Gastroesophageal sphincter (tissue), 4 donors: ENCODE results near the gene ADAMTS14. TPM values are rescaled to one million over a fixed set of nuclear protein-coding genes. Genes with fewer than 3 reads are reported as not detected.

Source experiments
- ATAC-seq: fragments of 150-250 bp; one replicate; pipeline ENCODE4 v1.9.1; 2016; ENCODE audit warnings: mild to moderate bottlenecking, moderate library complexity
- H3K27ac ChIP-seq, 4 donors: fragments of 200-600 bp; sonication (generic) in 3 of 4; 1 replicate in 3 of 4; 2 replicates in 1 of 4; pipeline ENCODE4 v1.5.1; 2016 to 2019
- H3K27me3 ChIP-seq: fragments of 200-600 bp; sonication (generic); one replicate; pipeline ENCODE4 v1.5.1; 2019
- H3K36me3 ChIP-seq, 2 donors: fragments of 200-600 bp; sonication (generic); one replicate each; pipeline ENCODE4 v1.5.1; 2019; ENCODE audit warnings: control low read depth in 1 of 2
- H3K4me1 ChIP-seq, 3 donors: fragments of 200-600 bp; sonication (generic); 1 replicate in 2 of 3; 2 replicates in 1 of 3; pipeline ENCODE4 v1.5.1; 2016 to 2019; ENCODE audit warnings: control low read depth in 2 of 3
- H3K4me3 ChIP-seq, 2 donors: fragments of 200-600 bp; sonication (generic); one replicate each; pipeline ENCODE4 v1.5.1; 2019; ENCODE audit warnings: mild to moderate bottlenecking in 1 of 2, moderate library complexity in 1 of 2
- H3K9me3 ChIP-seq, 3 donors: fragments of 200-600 bp; sonication (generic); one replicate each; pipeline ENCODE4 v1.5.1; 2017 to 2019; ENCODE audit warnings: control low read depth in 2 of 3
- EP300 ChIP-seq: sonication (generic); formaldehyde crosslinking; IDR thresholded peaks from one replicate; pipeline ENCODE4 v1.6.1; 2017; ENCODE audit warnings: antibody characterized with exemption, mild to moderate bottlenecking
- POLR2A ChIP-seq, 2 donors: fragments of 450-650 bp; IDR thresholded peaks; one replicate each; pipeline ENCODE4 v1.6.1; 2017; ENCODE audit warnings: antibody characterized with exemption in 2 of 2, mild to moderate bottlenecking in 2 of 2, moderate library complexity in 1 of 2
- POLR2AphosphoS5 ChIP-seq: sonication (generic); formaldehyde crosslinking; IDR thresholded peaks from one replicate; pipeline ENCODE4 v1.6.1; 2017; ENCODE audit warnings: antibody characterized with exemption
- WGBS, 2 donors: methylation state at CpG; one replicate each; pipeline ENCODE4 v1.1.5; 2018; ENCODE audit warnings: low coverage in 1 of 2; 5-methylcytosine and 5-hydroxymethylcytosine counted together
- total RNA-seq, 4 donors: library from RNA; depleted of rRNA; stranded (reverse); fragments of >200 nt; gene quantifications; one replicate each; pipeline ENCODE4 v1.1.0, GENCODE V29; 2016
- TF ChIP-seq, protein P1 (sequence below), 4 experiments: fragments of 200-600 bp in 2 of 4; fragments of 450-650 bp in 2 of 4; sonication (generic) in 1 of 4; IDR thresholded peaks; one replicate each; pipeline ENCODE4 v1.5.1; 2017 to 2019; ENCODE audit warnings: antibody characterized with exemption in 4 of 4, mild to moderate bottlenecking in 2 of 4, moderate library complexity in 2 of 4

The ADAMTS14 gene
- total RNA-seq, 4 donors from 2014 or later, result 0.04 to 0.27 TPM; not detected in 2

DNA sequence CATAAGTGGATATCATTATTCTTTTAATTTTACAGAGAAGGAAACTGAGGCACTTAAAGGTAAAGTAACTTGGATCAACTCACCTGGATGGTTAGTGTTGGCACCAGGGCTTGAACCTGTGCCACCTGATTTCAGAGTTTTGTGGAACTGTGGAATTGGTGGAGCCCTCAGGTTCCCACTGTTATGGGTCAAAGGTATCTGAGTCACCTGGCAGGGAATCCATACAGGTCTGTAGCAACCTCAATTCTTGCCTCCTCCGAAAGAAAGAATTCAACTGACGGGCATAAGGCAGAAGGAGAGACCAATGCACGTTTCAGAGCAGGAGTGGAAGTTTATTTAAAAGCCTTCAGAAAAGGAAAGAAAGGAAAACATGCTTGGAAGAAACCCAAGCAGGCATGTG lies 25.2 kb upstream of the ADAMTS14 start:
- H3K9me3 ChIP-seq, result no peaks in the 10 kb centered on the region

GRCh38 chr10:70648427-70648826 lies 23.9 kb upstream of the ADAMTS14 start:
- 92% methylated on average over 2 of the region's 3 CpGs; no CpG with 5 or more reads in 1 of the 2 donors for WGBS, 2 donors

More for the DNA sequence above, 25.2 kb upstream of the ADAMTS14 start:
- 93% methylated on average over 2 of the region's 3 CpGs; no CpG with 5 or more reads in 1 of the 2 donors for WGBS, 2 donors
- no peaks in the 10 kb centered on the region for H3K27me3 ChIP-seq
- no peak for TF ChIP-seq POLR2AphosphoS5
- H3K36me3 ChIP-seq, result no peaks in the 10 kb centered on the region
- no peak overlapping the region for H3K4me3 ChIP-seq
- no peak overlapping the region for H3K27ac ChIP-seq
- no peak for ATAC-seq
- H3K4me1 ChIP-seq, result no peaks in the 10 kb centered on the region

DNA sequence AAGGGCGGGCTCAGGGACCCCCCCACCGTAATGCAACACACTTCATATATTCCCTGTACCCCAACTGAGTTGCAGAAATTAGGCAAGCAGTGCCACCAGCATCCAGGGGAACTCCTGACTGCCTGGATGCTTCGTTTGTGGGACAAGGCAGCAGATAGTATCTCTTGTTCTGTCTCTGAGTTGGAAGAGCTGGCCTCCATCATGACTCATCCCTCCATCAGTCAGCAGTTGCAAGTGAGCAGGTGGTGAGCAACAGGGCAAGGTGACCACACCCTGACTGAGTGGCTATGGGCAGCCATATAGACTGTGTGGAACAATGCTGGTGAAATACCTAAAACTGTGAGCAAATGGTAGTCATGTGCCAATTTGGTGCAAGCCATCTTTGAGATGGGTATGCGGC lies 22.8 kb upstream of the ADAMTS14 start:
- no peak for ATAC-seq
- WGBS, 2 donors, result 78 to 85% methylated on average over 1 to 3 of the region's 4 CpGs
- no peaks in the 10 kb centered on the region for H3K9me3 ChIP-seq
- no peak overlapping the region for H3K27ac ChIP-seq
- H3K4me1 ChIP-seq, result peaks cover 0 to 11% (median 0%) of the 10 kb centered on the region in 3 donors
- H3K36me3 ChIP-seq, result no peaks in the 10 kb centered on the region
- TF ChIP-seq POLR2AphosphoS5, result no peak
- TF ChIP-seq EP300, result no peak
- TF ChIP-seq, protein P1, sequence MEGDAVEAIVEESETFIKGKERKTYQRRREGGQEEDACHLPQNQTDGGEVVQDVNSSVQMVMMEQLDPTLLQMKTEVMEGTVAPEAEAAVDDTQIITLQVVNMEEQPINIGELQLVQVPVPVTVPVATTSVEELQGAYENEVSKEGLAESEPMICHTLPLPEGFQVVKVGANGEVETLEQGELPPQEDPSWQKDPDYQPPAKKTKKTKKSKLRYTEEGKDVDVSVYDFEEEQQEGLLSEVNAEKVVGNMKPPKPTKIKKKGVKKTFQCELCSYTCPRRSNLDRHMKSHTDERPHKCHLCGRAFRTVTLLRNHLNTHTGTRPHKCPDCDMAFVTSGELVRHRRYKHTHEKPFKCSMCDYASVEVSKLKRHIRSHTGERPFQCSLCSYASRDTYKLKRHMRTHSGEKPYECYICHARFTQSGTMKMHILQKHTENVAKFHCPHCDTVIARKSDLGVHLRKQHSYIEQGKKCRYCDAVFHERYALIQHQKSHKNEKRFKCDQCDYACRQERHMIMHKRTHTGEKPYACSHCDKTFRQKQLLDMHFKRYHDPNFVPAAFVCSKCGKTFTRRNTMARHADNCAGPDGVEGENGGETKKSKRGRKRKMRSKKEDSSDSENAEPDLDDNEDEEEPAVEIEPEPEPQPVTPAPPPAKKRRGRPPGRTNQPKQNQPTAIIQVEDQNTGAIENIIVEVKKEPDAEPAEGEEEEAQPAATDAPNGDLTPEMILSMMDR (IDR thresholded peaks at IDR 0.05), result no peak
- TF ChIP-seq POLR2A (IDR thresholded peaks at IDR 0.05), result no peak
- H3K4me3 ChIP-seq, result no peak overlapping the region
- no peaks in the 10 kb centered on the region for H3K27me3 ChIP-seq

More at GRCh38 chr10:70648427-70648826, 23.9 kb upstream of the ADAMTS14 start:
- no peaks in the 10 kb centered on the region for H3K27me3 ChIP-seq
- H3K4me1 ChIP-seq, result peaks cover 0 to 7% (median 0%) of the 10 kb centered on the region in 3 donors
- TF ChIP-seq, protein P1 (IDR thresholded peaks at IDR 0.05), result no peak
- TF ChIP-seq EP300 (no peak), POLR2AphosphoS5 (no peak), POLR2A (IDR thresholded peaks at IDR 0.05) (no peak)
- no peaks in the 10 kb centered on the region for H3K9me3 ChIP-seq
- no peak overlapping the region for H3K4me3 ChIP-seq
- ATAC-seq, result no peak
- no peaks in the 10 kb centered on the region for H3K36me3 ChIP-seq
- no peak overlapping the region for H3K27ac ChIP-seq

- Histone ChIP-seq H3K4me3 (no peak overlapping the region), H3K27ac (no peak overlapping the region), H3K4me1 (peaks cover 0 to 11% (median 0%) of the 10 kb centered on the region in 3 donors), H3K27me3 (no peaks in the 10 kb centered on the region), H3K9me3 (no peaks in the 10 kb centered on the region), H3K36me3 (no peaks in the 10 kb centered on the region)
- WGBS, 2 donors, result 100% methylated on average over 1 to 2 of the region's 3 CpGs
- ATAC-seq, result no peak
- TF ChIP-seq POLR2AphosphoS5, result no peak
- no peak for TF ChIP-seq POLR2A (IDR thresholded peaks at IDR 0.05)
- TF ChIP-seq, protein P1 (IDR thresholded peaks at IDR 0.05), result no peak
- no peak for TF ChIP-seq EP300
Measured at GRCh38 chr10:70650104-70650503, 22.2 kb upstream of the ADAMTS14 start.

DNA sequence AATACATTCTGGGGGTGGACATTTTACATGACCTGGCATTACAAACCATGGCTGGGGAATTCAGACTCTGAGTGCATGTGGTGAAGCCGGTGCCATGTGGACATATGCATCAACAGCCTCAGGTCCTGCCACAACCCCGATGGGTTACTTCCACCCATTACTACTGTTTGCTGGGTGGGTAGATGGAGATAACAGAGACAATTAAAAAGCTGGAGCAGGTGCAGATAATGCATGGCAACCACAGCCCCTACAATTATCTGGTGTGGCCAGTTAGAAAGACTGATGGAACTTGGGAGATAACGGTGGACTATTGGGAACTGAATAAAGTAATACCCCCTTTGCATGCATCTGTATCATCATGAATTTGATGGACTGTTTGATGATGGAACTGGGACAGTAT lies 21.6 kb upstream of the ADAMTS14 start:
- H3K9me3 ChIP-seq, result no peaks in the 10 kb centered on the region
- 90 to 100% methylated on average over 2 to 3 of the region's 3 CpGs for WGBS, 2 donors
- H3K4me3 ChIP-seq, result no peak overlapping the region
- H3K27ac ChIP-seq, result no peak overlapping the region
- no peak for TF ChIP-seq POLR2AphosphoS5
- no peak for TF ChIP-seq EP300
- no peak for TF ChIP-seq POLR2A (IDR thresholded peaks at IDR 0.05)
- TF ChIP-seq, protein P1 (IDR thresholded peaks at IDR 0.05), result no peak
- no peak for ATAC-seq
- H3K27me3 ChIP-seq, result no peaks in the 10 kb centered on the region
- no peaks in the 10 kb centered on the region for H3K36me3 ChIP-seq
- H3K4me1 ChIP-seq, result peaks cover 0 to 11% (median 0%) of the 10 kb centered on the region in 3 donors
